VCaP (cell line): ENCODE data around the gene SHMT2.

ENCODE experiments used
- H3K27ac ChIP-seq: fragments of 450-650 bp; 2 replicates; pipeline ENCODE4 v1.5.1; 2017
- TF ChIP-seq, protein P1 (sequence below): fragments of 450-650 bp; conservative IDR thresholded peaks from 2 replicates; pipeline ENCODE4 v1.5.1; 2017; ENCODE audit warnings: mild to moderate bottlenecking, moderate library complexity

Gene SHMT2

GRCh38 chr12:57266681-57267080 lies 37.2 kb downstream of the SHMT2 start:
- H3K27ac ChIP-seq = no peak overlapping the region
- TF ChIP-seq, protein P1, sequence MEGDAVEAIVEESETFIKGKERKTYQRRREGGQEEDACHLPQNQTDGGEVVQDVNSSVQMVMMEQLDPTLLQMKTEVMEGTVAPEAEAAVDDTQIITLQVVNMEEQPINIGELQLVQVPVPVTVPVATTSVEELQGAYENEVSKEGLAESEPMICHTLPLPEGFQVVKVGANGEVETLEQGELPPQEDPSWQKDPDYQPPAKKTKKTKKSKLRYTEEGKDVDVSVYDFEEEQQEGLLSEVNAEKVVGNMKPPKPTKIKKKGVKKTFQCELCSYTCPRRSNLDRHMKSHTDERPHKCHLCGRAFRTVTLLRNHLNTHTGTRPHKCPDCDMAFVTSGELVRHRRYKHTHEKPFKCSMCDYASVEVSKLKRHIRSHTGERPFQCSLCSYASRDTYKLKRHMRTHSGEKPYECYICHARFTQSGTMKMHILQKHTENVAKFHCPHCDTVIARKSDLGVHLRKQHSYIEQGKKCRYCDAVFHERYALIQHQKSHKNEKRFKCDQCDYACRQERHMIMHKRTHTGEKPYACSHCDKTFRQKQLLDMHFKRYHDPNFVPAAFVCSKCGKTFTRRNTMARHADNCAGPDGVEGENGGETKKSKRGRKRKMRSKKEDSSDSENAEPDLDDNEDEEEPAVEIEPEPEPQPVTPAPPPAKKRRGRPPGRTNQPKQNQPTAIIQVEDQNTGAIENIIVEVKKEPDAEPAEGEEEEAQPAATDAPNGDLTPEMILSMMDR = no peak

- TF ChIP-seq, protein P1 = no peak
- H3K27ac ChIP-seq = no peak overlapping the region
Observed at GRCh38 chr12:57268264-57268663, 38.8 kb downstream of the SHMT2 start.

GRCh38 chr12:57270966-57271470 lies 41.5 kb downstream of the SHMT2 start:
- TF ChIP-seq, protein P1 = no peak
- no peak overlapping the region for H3K27ac ChIP-seq

DNA sequence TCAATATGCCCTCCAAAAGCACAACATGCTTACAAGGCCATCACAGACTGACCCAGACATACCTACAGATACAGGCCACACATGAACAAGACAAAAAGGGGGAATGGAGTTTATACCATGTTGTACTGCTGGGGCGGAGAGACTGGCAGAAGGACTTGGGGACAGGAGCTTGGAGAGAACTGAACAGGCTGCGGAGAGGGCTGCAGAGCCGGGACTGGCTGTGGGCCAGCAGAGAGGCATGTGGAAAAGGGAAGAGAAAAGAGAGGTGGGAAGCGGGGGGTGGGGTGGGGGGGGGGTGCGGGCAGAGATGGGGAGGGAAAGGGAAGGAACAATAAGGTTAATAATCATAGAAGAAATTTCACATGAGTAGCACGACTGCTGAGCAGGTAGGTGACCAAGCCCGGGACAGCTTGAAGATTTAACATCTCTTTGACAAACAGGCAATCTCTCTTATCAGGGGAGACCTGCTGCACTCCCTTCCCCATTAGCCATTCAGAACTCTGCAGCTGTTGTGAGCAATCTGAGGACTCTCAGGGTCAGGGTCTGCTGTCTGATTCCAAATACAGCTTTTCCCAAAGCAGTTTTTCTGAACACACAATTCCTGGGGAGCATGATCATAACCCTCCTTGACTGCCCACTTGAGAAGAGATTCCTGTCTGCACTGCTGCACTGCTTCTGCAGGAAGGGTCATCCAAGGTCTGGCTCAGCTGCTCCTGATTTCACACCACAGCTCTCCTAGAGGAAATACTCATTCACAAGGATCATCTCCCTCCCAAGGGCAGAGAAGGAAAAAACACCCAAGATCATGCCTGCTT lies 43.0 kb downstream of the SHMT2 start:
- TF ChIP-seq, protein P1 = no peak
- peak overlapping the region; percentile 37 for H3K27ac ChIP-seq

DNA sequence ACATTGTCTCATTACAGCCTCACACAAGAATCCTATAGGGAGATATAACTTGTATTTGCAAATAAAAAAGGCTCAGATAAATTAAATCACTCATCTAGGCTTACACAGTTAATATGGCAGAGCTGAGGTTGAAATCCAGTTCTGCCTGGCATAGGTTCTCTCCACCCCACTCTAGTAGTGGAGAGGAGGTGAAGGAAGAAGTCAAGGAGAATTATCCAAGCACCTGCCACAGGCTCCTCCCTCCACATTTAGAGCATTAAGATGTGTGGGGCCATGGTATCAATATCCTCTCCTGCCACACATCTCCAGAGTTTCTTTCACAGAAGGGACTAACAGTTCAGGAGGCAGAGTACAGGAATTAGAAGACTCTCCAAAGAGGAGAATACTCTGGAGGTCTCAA lies 44.0 kb downstream of the SHMT2 start:
- H3K27ac ChIP-seq = peak overlapping the region; percentile 37
- TF ChIP-seq, protein P1 = no peak

DNA sequence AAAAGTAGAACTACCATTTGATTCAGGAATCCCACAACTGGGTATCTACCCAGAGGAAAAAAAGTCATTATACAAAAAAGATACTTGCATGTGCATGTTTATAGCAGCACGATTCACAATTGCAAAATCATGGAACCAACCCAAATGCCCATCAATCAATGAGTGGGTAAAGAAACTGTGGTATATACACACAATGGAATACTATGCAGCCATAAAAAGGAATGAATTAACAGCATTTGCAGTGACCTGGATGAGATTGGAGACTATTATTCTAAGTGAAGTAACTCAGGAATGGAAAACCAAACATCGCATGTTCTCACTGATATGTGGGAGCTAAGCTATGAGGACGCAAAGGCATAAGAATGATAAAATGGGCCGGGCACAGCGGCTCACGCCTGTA lies 46.7 kb downstream of the SHMT2 start:
- H3K27ac ChIP-seq = peak overlapping the region; percentile 80

DNA sequence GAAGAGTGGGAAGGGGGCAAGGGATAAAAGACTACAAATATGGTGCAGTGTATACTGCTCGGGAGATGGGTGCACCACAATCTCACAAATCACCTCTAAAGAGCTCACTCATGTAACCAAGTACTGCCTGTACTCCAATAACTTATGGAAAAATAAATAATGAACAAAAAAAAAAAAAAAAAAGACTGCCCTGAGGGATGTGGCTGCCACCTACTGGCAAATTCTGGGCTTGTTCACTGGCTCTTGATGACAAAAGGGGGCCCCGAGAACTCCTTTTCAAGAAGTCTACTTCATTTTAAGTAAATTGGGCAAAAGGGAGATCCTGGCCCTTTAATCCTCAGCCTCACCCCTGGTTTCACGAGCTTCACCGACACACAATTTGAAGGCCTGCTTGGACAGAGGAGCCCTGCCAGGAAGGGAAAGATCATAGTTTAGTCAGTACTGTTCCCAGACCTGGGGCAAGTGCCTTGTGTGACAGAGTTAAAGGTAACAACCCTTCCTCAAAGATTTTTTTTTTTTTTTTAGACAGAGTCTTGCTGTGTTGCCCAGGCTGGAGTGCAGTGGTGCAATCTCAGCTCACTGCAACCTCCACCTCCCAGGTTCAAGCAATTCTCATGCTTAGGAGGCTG lies 47.5 kb downstream of the SHMT2 start:
- peak overlapping the region; percentile 80 for H3K27ac ChIP-seq
- TF ChIP-seq, protein P1 = peak; percentile 88
